Retinal pigment epithelial cell (primary cell): ENCODE results near the gene PPP2R5A.

Experiments used
- DNase-seq: peaks from one replicate; pipeline ENCODE4 v3.0.0-alpha.2; 2010; ENCODE audit warnings: low read depth
- H3K4me3 ChIP-seq: 2 replicates; pipeline ENCODE4 v1.5.1; 2011; ENCODE audit warnings: mild to moderate bottlenecking, low read length, control low read depth, moderate library complexity
- CTCF ChIP-seq: conservative IDR thresholded peaks from 2 replicates; pipeline ENCODE4 v1.5.1; 2011; ENCODE audit warnings: low read depth, low read length, control low read depth, inconsistent platforms

PPP2R5A gene

GRCh38 chr1:212351588-212352362, 66.6 kb downstream of the PPP2R5A start:
- DNase-seq: no peak
- no peak for TF ChIP-seq CTCF
- no peak overlapping the region for H3K4me3 ChIP-seq

GRCh38 chr1:212353181-212353580, 68.0 kb downstream of the PPP2R5A start:
- TF ChIP-seq CTCF: no peak
- H3K4me3 ChIP-seq: no peak overlapping the region
- no peak for DNase-seq

- TF ChIP-seq CTCF: no peak
- no peak for DNase-seq
Measured at GRCh38 chr1:212354464-212354863, 69.3 kb downstream of the PPP2R5A start.

GRCh38 chr1:212355230-212355969, 70.2 kb downstream of the PPP2R5A start:
- no peak for TF ChIP-seq CTCF
- H3K4me3 ChIP-seq: no peak overlapping the region
- no peak for DNase-seq

More at GRCh38 chr1:212354464-212354863, 69.3 kb downstream of the PPP2R5A start:
- H3K4me3 ChIP-seq: no peak overlapping the region

- H3K4me3 ChIP-seq: no peak overlapping the region
- TF ChIP-seq CTCF: no peak
- no peak for DNase-seq
Measured at GRCh38 chr1:212359794-212360479, 74.7 kb downstream of the PPP2R5A start.

GRCh38 chr1:212364985-212365384, 79.8 kb downstream of the PPP2R5A start:
- DNase-seq: no peak
- H3K4me3 ChIP-seq: no peak overlapping the region
- no peak for TF ChIP-seq CTCF
